Calu3 (cell line): ENCODE measurements around the gene ZBTB7B. TPM values are rescaled to one million over a fixed set of nuclear protein-coding genes. Genes with fewer than 3 reads are reported as not detected.

ENCODE experiments used
- BruUV-seq: library from RNA; stranded (reverse); fragments of 400-500 nt; replicated peaks from 2 replicates; lab custom pipeline; 2021; lab: Mats Ljungman, UMichigan
- CTCF ChIA-PET: fragments of 300-600 bp; sonication (Branson Sonifier 250); formaldehyde crosslinking; loops from one replicate; lab custom pipeline; 2022; ENCODE audit warnings: antibody characterized with exemption; lab: Charles Lee
- DNase-seq: peaks from one replicate; pipeline ENCODE4 v3.0.0; 2022
- H3K27ac Mint-ChIP-seq: one replicate; pipeline ENCODE4 v1.8.0; 2022; ENCODE audit warnings: mixed read lengths; ENCODE audit not compliant: unreplicated experiment
- H3K27me3 Mint-ChIP-seq: one replicate; pipeline ENCODE4 v1.8.0; 2022; ENCODE audit warnings: mixed read lengths; ENCODE audit not compliant: unreplicated experiment
- H3K36me3 Mint-ChIP-seq: one replicate; pipeline ENCODE4 v1.8.0; 2022; ENCODE audit warnings: mild to moderate bottlenecking, moderate library complexity, mixed read lengths; ENCODE audit not compliant: insufficient read depth, unreplicated experiment
- H3K4me1 Mint-ChIP-seq: one replicate; pipeline ENCODE4 v1.8.0; 2022; ENCODE audit warnings: mild to moderate bottlenecking, low read depth, mixed read lengths; ENCODE audit not compliant: unreplicated experiment
- H3K4me3 Mint-ChIP-seq: one replicate; pipeline ENCODE4 v1.8.0; 2022; ENCODE audit warnings: mild to moderate bottlenecking, low read depth, moderate library complexity, mixed read lengths; ENCODE audit not compliant: unreplicated experiment
- H3K9me3 Mint-ChIP-seq: one replicate; pipeline ENCODE4 v1.8.0; 2022; ENCODE audit warnings: low read depth, mixed read lengths; ENCODE audit not compliant: unreplicated experiment
- CTCF ChIP-seq: fragments of 200-600 bp; IDR thresholded peaks from one replicate; pipeline ENCODE4 v1.8.0; 2022; ENCODE audit warnings: antibody characterized with exemption; ENCODE audit not compliant: unreplicated experiment
- intact Hi-C: fragments of 100-400 bp; cut with micrococcal nuclease; formaldehyde crosslinking; loops from one replicate; pipeline ENCODE4 v1.10.0; 2022; ENCODE audit not compliant: unreplicated experiment
- total RNA-seq: library from RNA; stranded (reverse); gene quantifications from 2 replicates; pipeline ENCODE4 v1.2.3, GENCODE V29; 2022

Gene ZBTB7B
- total RNA-seq, 1 experiment from 2014 or later = 64.7 TPM

- Mint-ChIP-seq H3K27me3 (no peaks in the 10 kb centered on the region), H3K4me1 (peaks cover 47% of the 10 kb centered on the region)
- intact Hi-C loops = no loop called here
Observed at GRCh38 chr1:155019377-155020245, 17.0 kb downstream of the ZBTB7B start.

GRCh38 chr1:155022136-155022926 is 19.7 kb downstream of the ZBTB7B start:
- Mint-ChIP-seq H3K4me3 (no peak overlapping the region), H3K4me1 (peaks cover 65% of the 10 kb centered on the region), H3K27ac (no peak overlapping the region), H3K36me3 (peaks cover 26% of the 10 kb centered on the region), H3K27me3 (no peaks in the 10 kb centered on the region), H3K9me3 (no peaks in the 10 kb centered on the region)
- BruUV-seq = no TSS peak
- no peak for TF ChIP-seq CTCF
- intact Hi-C loops = no loop called here
- no peak for DNase-seq
- CTCF ChIA-PET = interaction anchor here (0.9 kb wide), 1 partner anchor 35 kb away, joined by 3 read pairs; no protein-coding TSS in a partner anchor

More at GRCh38 chr1:155019377-155020245, 17.0 kb downstream of the ZBTB7B start:
- no TSS peak for BruUV-seq
- peak overlapping the region; percentile 2 for H3K27ac Mint-ChIP-seq
- TF ChIP-seq CTCF = no peak
- no peak for DNase-seq
- CTCF ChIA-PET = interaction anchor here (0.7 to 1.4 kb wide), 4 partner anchors 9 to 25 kb away, joined by 3 to 8 read pairs (median 4); partner anchors contain the start of gene ZBTB7B
- no peaks in the 10 kb centered on the region for H3K9me3 Mint-ChIP-seq
- no peak overlapping the region for H3K4me3 Mint-ChIP-seq
- peaks cover 50% of the 10 kb centered on the region for H3K36me3 Mint-ChIP-seq

GRCh38 chr1:155022927-155023236 is 20.3 kb downstream of the ZBTB7B start:
- BruUV-seq = no TSS peak
- H3K4me1 Mint-ChIP-seq = peaks cover 61% of the 10 kb centered on the region
- H3K9me3 Mint-ChIP-seq = no peaks in the 10 kb centered on the region
- intact Hi-C loops = no loop called here
- no peak for TF ChIP-seq CTCF
- H3K4me3 Mint-ChIP-seq = no peak overlapping the region
- CTCF ChIA-PET = interaction anchor here (0.9 kb wide), 1 partner anchor 34 kb away, joined by 3 read pairs; no protein-coding TSS in a partner anchor
- H3K27ac Mint-ChIP-seq = no peak overlapping the region
- no peaks in the 10 kb centered on the region for H3K27me3 Mint-ChIP-seq
- no peak for DNase-seq
- peaks cover 20% of the 10 kb centered on the region for H3K36me3 Mint-ChIP-seq

- H3K36me3 Mint-ChIP-seq = peaks cover 17% of the 10 kb centered on the region
- H3K9me3 Mint-ChIP-seq = no peaks in the 10 kb centered on the region
- H3K4me3 Mint-ChIP-seq = no peak overlapping the region
- no peak for DNase-seq
- no TSS peak for BruUV-seq
- peaks cover 57% of the 10 kb centered on the region for H3K4me1 Mint-ChIP-seq
- no peak for TF ChIP-seq CTCF
- CTCF ChIA-PET = interaction anchor here (0.9 kb wide), 1 partner anchor 34 kb away, joined by 3 read pairs; no protein-coding TSS in a partner anchor
- intact Hi-C loops = no loop called here
- peak overlapping the region; percentile 37 for H3K27ac Mint-ChIP-seq
- H3K27me3 Mint-ChIP-seq = peaks cover 3% of the 10 kb centered on the region
Observed at GRCh38 chr1:155023627-155024026, 21.0 kb downstream of the ZBTB7B start.
